ENCODE measurements around the gene OR1I1. TPM values are rescaled to one million over a fixed set of nuclear protein-coding genes. Genes with fewer than 3 reads are reported as not detected.

OR1I1 gene
- total and polyA plus RNA-seq, 2 of the 4 experiments (the other 2 are of a cell fraction) = not detected

DNA sequence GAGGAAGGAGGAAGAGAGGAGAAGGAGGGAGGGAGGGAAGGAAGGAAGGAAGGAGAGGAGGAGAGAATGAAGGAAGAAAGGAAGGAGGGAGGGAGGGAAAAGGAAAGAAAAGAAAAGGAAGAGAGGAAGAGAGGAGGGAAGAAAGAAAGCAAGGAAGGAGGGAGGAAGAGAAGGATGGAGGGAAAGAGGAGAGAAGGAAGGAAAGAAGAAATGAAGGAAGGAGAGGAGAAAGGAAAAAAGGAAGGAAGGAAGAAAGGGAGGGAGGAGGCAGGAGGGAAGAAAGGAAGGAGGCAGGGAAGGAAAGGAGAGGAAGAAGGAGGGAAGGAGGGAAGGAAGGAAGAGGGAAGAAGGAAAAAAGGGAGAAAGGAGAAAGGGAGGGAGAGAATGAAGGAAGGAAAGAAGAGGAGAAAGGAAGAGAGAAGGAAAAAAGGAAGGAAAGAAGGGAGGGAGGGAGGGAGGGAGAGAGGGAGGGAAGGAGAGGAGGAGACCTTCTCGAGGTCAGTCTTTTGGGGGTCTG lies 46.2 kb upstream of the OR1I1 start:
- DNase-seq (no peak), ATAC-seq (ENCODE audit: low read depth) (no peak)
- no peak overlapping the region for H2BK20ac ChIP-seq (ENCODE audit: low read depth, low read length)
- no peak overlapping the region for H2BK15ac ChIP-seq (ENCODE audit: low read depth, low read length)
- in situ Hi-C loops (cut with MboI; ENCODE audit: low sequenced_read_pairs) = no loop called here
- H2BK120ac ChIP-seq (ENCODE audit: low read depth, low read length) = no peak overlapping the region
- no peaks in the 10 kb centered on the region for H3K36me3 ChIP-seq (ENCODE audit: control insufficient read depth, insufficient read depth, low read length)
- H3K9ac ChIP-seq (ENCODE audit: low read depth, low read length) = no peak overlapping the region
- no peaks in the 10 kb centered on the region for H3K4me1 ChIP-seq (ENCODE audit: control insufficient read depth, insufficient read depth, low read length)
- dilution Hi-C loops (cut with HindIII; ENCODE audit: low sequenced_read_pairs, unreplicated experiment) = no loop called here
- no peaks in the 10 kb centered on the region for H3K9me3 ChIP-seq (ENCODE audit: control insufficient read depth, insufficient read depth, low read length)
- TF ChIP-seq CHD1 (IDR thresholded peaks at IDR 0.05; ENCODE audit: low read depth, low read length) (no peak), USF2 (IDR thresholded peaks at IDR 0.05; ENCODE audit: low read depth, low read length) (no peak), CEBPB (IDR thresholded peaks at IDR 0.05; ENCODE audit: low read depth, low read length) (no peak), MAFK (IDR thresholded peaks at IDR 0.05; ENCODE audit: low read depth, low read length) (no peak), POLR2A (IDR thresholded peaks at IDR 0.05; ENCODE audit: low read depth, low read length) (no peak), MXI1 (IDR thresholded peaks at IDR 0.05; ENCODE audit: borderline replicate concordance, low read depth, low read length) (no peak), FOS (IDR thresholded peaks at IDR 0.05; ENCODE audit: low read depth, low read length) (no peak), BHLHE40 (IDR thresholded peaks at IDR 0.05; ENCODE audit: low read depth, low read length) (no peak), NFE2L2 (IDR thresholded peaks at IDR 0.05; ENCODE audit: low read depth, low read length) (no peak), RFX5 (IDR thresholded peaks at IDR 0.05; ENCODE audit: low read depth, low read length) (no peak), MAZ (IDR thresholded peaks at IDR 0.05; ENCODE audit: borderline replicate concordance, low read depth, low read length) (no peak)
- TF ChIP-seq, protein P1, sequence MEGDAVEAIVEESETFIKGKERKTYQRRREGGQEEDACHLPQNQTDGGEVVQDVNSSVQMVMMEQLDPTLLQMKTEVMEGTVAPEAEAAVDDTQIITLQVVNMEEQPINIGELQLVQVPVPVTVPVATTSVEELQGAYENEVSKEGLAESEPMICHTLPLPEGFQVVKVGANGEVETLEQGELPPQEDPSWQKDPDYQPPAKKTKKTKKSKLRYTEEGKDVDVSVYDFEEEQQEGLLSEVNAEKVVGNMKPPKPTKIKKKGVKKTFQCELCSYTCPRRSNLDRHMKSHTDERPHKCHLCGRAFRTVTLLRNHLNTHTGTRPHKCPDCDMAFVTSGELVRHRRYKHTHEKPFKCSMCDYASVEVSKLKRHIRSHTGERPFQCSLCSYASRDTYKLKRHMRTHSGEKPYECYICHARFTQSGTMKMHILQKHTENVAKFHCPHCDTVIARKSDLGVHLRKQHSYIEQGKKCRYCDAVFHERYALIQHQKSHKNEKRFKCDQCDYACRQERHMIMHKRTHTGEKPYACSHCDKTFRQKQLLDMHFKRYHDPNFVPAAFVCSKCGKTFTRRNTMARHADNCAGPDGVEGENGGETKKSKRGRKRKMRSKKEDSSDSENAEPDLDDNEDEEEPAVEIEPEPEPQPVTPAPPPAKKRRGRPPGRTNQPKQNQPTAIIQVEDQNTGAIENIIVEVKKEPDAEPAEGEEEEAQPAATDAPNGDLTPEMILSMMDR (conservative IDR thresholded peaks at IDR 0.05; ENCODE audit: low read depth, low read length) = no peak
- TF ChIP-seq, protein P2, sequence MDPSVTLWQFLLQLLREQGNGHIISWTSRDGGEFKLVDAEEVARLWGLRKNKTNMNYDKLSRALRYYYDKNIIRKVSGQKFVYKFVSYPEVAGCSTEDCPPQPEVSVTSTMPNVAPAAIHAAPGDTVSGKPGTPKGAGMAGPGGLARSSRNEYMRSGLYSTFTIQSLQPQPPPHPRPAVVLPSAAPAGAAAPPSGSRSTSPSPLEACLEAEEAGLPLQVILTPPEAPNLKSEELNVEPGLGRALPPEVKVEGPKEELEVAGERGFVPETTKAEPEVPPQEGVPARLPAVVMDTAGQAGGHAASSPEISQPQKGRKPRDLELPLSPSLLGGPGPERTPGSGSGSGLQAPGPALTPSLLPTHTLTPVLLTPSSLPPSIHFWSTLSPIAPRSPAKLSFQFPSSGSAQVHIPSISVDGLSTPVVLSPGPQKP (IDR thresholded peaks at IDR 0.05; ENCODE audit: borderline replicate concordance, low read depth, low read length) = no peak
- no peak overlapping the region for H4K8ac ChIP-seq (ENCODE audit: low read depth in 2 of 2, low read length in 2 of 2)
- H3K9me1 ChIP-seq (ENCODE audit: insufficient read depth, low read length) = no peaks in the 10 kb centered on the region
- H3K18ac ChIP-seq (ENCODE audit: low read depth, low read length) = no peak overlapping the region
- no peak overlapping the region for H3K27ac ChIP-seq (ENCODE audit: insufficient read depth, low read length)
- no peak overlapping the region for H4K91ac ChIP-seq (ENCODE audit: insufficient read depth, low read depth, low read length)
- H3K4me3 ChIP-seq (ENCODE audit: insufficient read depth, low read depth, low read length) = no peak overlapping the region
- no peak overlapping the region for H3K14ac ChIP-seq (replicated peaks; ENCODE audit: low read depth, low read length)
- intact Hi-C loops (cut with micrococcal nuclease) = no loop called here
- no peak overlapping the region for H3K4ac ChIP-seq (ENCODE audit: low read depth, low read length)
- ChIA-PET POLR2A (ENCODE audit: unreplicated experiment) (no interaction called here), CTCF (no interaction called here)
- no peak overlapping the region for H2AK9ac ChIP-seq (replicated peaks; ENCODE audit: low read depth, low read length, poor library complexity)
- no peaks in the 10 kb centered on the region for H3K27me3 ChIP-seq (ENCODE audit: control insufficient read depth, insufficient read depth, low read length)
- no peak overlapping the region for H2AK5ac ChIP-seq (ENCODE audit: low read depth, low read length)
- BruUV-seq (replicated peaks) = no TSS peak
- H4K20me1 ChIP-seq (ENCODE audit: insufficient read depth, low read length) = no peaks in the 10 kb centered on the region
- H3K4me2 ChIP-seq (ENCODE audit: low read depth, low read length) = no peak overlapping the region
- no CpG with 5 or more reads among the region's 1 CpG for whole genome bisulfite sequencing, 2 experiments (ENCODE audit: extremely low coverage in 2 of 2, insufficient read length in 1 of 2)
- no peak overlapping the region for H2BK5ac ChIP-seq (ENCODE audit: low read depth, low read length, poor library complexity, severe bottlenecking)
- H4K5ac ChIP-seq (ENCODE audit: low read depth, low read length) = no peak overlapping the region
- H3K23ac ChIP-seq (ENCODE audit: low read depth, low read length) = no peak overlapping the region
- H3K79me1 ChIP-seq (ENCODE audit: low read depth in 1 of 2, low read length in 2 of 2) = no peaks in the 10 kb centered on the region
- no peak overlapping the region for H3K56ac ChIP-seq (ENCODE audit: extremely low read depth, insufficient read depth, low read length)
- H2AFZ ChIP-seq (replicated peaks; ENCODE audit: low read length, poor library complexity) = no peak overlapping the region

All from IMR-90 (cell line).